HepG2 (cell line): ENCODE measurements around the gene NCS1. TPM values are rescaled to one million over a fixed set of nuclear protein-coding genes. Genes with fewer than 3 reads are reported as not detected.

ENCODE experiments used
- ATAC-seq: fragments of 200-7000 bp; cut with Tn5 transposase; 3 replicates; pipeline ENCODE4 v1.9.1; 2020; ENCODE audit warnings: mild to moderate bottlenecking, moderate library complexity
- BruUV-seq: library from RNA; stranded (reverse); fragments of 400-500 nt; replicated peaks from 2 replicates; lab custom pipeline; 2021; lab: Mats Ljungman, UMichigan
- CTCF ChIA-PET: fragments of 300-600 bp; formaldehyde crosslinking; extraction: SDS; loops from one replicate; lab custom pipeline; 2021; ENCODE audit warnings: low total read pairs, inconsistent platforms, low intra/inter-chr PET ratio; lab: Yijun Ruan, JAX
- POLR2A ChIA-PET: fragments of 350-600 bp; sonication (Branson Sonifier 250); formaldehyde crosslinking; loops from one replicate; lab custom pipeline; 2020; ENCODE audit warnings: antibody characterized with exemption, inconsistent platforms; lab: Yijun Ruan, JAX
- DNase-seq: peaks from one replicate; pipeline ENCODE4 v3.0.0-alpha.2; 2015; ENCODE audit warnings: low spot score
- FAIRE-seq: peaks from 3 replicates; lab custom pipeline; 2011; peaks lifted over from hg19 to GRCh38; lab: Jason Lieb, UNC
- H2AFZ ChIP-seq: one replicate; pipeline ENCODE4 v1.6.1; 2011; ENCODE audit warnings: low read length, inconsistent platforms
- H3K27ac ChIP-seq: fragments of 300-600 bp; 3 replicates; pipeline ENCODE4 v1.8.0; 2011; ENCODE audit warnings: mixed run types, mild to moderate bottlenecking, mixed read lengths, low read length, inconsistent platforms; ENCODE audit not compliant: insufficient read depth; ENCODE audit errors: extremely low read length
- H3K27me3 ChIP-seq, 2 experiments: fragments of 200-600 bp in 1 of 2; 2 replicates in 1 of 2; 3 replicates in 1 of 2; pipeline versions ENCODE4 v1.6.0 to v1.8.0; 2011; ENCODE audit warnings: low read length in 2 of 2, mild to moderate bottlenecking in 2 of 2, moderate library complexity in 2 of 2, inconsistent platforms in 1 of 2; ENCODE audit not compliant: insufficient read depth in 2 of 2, control insufficient read depth in 1 of 2
- H3K36me3 ChIP-seq, 2 experiments: fragments of 200-600 bp in 1 of 2; replicated peaks in 1 of 2; 2 replicates in 1 of 2; 3 replicates in 1 of 2; pipeline versions ENCODE4 v1.5.1 to v1.8.0; 2011; ENCODE audit warnings: low read length in 2 of 2, inconsistent platforms in 1 of 2; ENCODE audit not compliant: insufficient read depth in 2 of 2, control insufficient read depth in 1 of 2
- H3K4me1 ChIP-seq: 2 replicates; pipeline ENCODE4 v1.5.1; 2012; ENCODE audit warnings: low read length, inconsistent platforms; ENCODE audit not compliant: insufficient read depth
- H3K4me2 ChIP-seq: 2 replicates; pipeline ENCODE4 v1.6.0; 2011; ENCODE audit warnings: low read depth, low read length, inconsistent platforms
- H3K4me3 ChIP-seq, 3 experiments: fragments of 200-600 bp in 1 of 3; sonication (generic), shearing (Covaris generic) in 1 of 3; replicated peaks in 1 of 3; 2 replicates each; pipeline ENCODE4 v1.5.1; 2011 to 2016; ENCODE audit warnings: low read length in 3 of 3, inconsistent platforms in 2 of 3, low read depth in 2 of 3, mild to moderate bottlenecking in 2 of 3, control low read depth in 1 of 3, mixed read lengths in 1 of 3; ENCODE audit not compliant: insufficient read depth in 1 of 3
- H3K79me2 ChIP-seq: one replicate; pipeline ENCODE4 v1.6.1; 2011; ENCODE audit warnings: low read length, inconsistent platforms; ENCODE audit not compliant: insufficient read depth
- H3K9ac ChIP-seq: 2 replicates; pipeline ENCODE4 v1.6.0; 2011; ENCODE audit warnings: mild to moderate bottlenecking, low read depth, low read length, inconsistent platforms; ENCODE audit not compliant: insufficient read depth
- H3K9me3 ChIP-seq: 2 replicates; pipeline ENCODE4 v1.5.1; 2012; ENCODE audit warnings: mild to moderate bottlenecking, low read length
- H4K20me1 ChIP-seq: 2 replicates; pipeline ENCODE4 v1.6.0; 2011; ENCODE audit warnings: inconsistent platforms, mild to moderate bottlenecking, low read length, moderate library complexity; ENCODE audit not compliant: insufficient read depth
- ELF4 ChIP-seq: sonication (generic); formaldehyde crosslinking; IDR thresholded peaks from 2 replicates; pipeline ENCODE4 v1.5.0; 2020; ENCODE audit warnings: missing genetic modification reagents, mild to moderate bottlenecking, moderate library complexity, borderline replicate concordance
- FOXP4 ChIP-seq: sonication (generic); formaldehyde crosslinking; IDR thresholded peaks from 2 replicates; pipeline ENCODE4 v1.4.0; 2020; ENCODE audit warnings: missing genetic modification reagents
- SIX1 ChIP-seq: sonication (generic); formaldehyde crosslinking; IDR thresholded peaks from 2 replicates; pipeline ENCODE4 v1.4.0; 2020; ENCODE audit warnings: missing genetic modification reagents, borderline replicate concordance
- SOX6 ChIP-seq, 2 experiments: fragments of 450-650 bp in 1 of 2; sonication (generic) in 1 of 2; formaldehyde crosslinking in 1 of 2; IDR thresholded peaks; 2 replicates each; pipeline versions ENCODE4 v1.4.0 to v1.6.1; 2017 to 2020; ENCODE audit warnings: antibody characterized with exemption in 1 of 2, mild to moderate bottlenecking in 1 of 2, missing genetic modification reagents in 1 of 2
- TBX2 ChIP-seq: sonication (generic); formaldehyde crosslinking; IDR thresholded peaks from 2 replicates; pipeline ENCODE4 v1.5.0; 2020; ENCODE audit warnings: missing genetic modification reagents, mild to moderate bottlenecking, borderline replicate concordance
- ZMYM4 ChIP-seq: sonication (generic); formaldehyde crosslinking; IDR thresholded peaks from 2 replicates; pipeline ENCODE4 v1.8.1; 2023; ENCODE audit warnings: mild to moderate bottlenecking, missing genetic modification reagents
- ZNF230 ChIP-seq: sonication (generic); formaldehyde crosslinking; IDR thresholded peaks from 2 replicates; pipeline ENCODE4 v1.4.0; 2020; ENCODE audit warnings: mild to moderate bottlenecking, missing genetic modification reagents
- ZNF251 ChIP-seq: sonication (generic); formaldehyde crosslinking; IDR thresholded peaks from 2 replicates; pipeline ENCODE4 v1.9.0; 2021; ENCODE audit warnings: mild to moderate bottlenecking, missing genetic modification reagents
- ZNF574 ChIP-seq: sonication (generic); formaldehyde crosslinking; IDR thresholded peaks from 2 replicates; pipeline ENCODE4 v1.4.0; 2020; ENCODE audit warnings: missing genetic modification reagents
- ZNF629 ChIP-seq: sonication (generic); formaldehyde crosslinking; conservative IDR thresholded peaks from 2 replicates; pipeline ENCODE4 v1.5.0; 2020; ENCODE audit warnings: missing genetic modification reagents
- WGBS: methylation state at CpG from one replicate; pipeline ENCODE4 v1.1.6; 2017; ENCODE audit warnings: low lambda C conversion rate; 5-methylcytosine and 5-hydroxymethylcytosine counted together
- in situ Hi-C: cut with HindIII; loops from 2 replicates; pipeline ENCODE4 v1.10.0; 2017; ENCODE audit warnings: low pct_unique_long_range_greater_than_20kb; ENCODE audit not compliant: extremely low pct_ligation_motif_present
- intact Hi-C: fragments of 100-400 bp; cut with micrococcal nuclease; formaldehyde crosslinking; loops from one replicate; pipeline ENCODE4 v1.10.0; 2022; ENCODE audit not compliant: unreplicated experiment
- polyA plus RNA-seq, 8 experiments: library from polyadenylated mRNA; depleted of rRNA in 3 of 8; stranded (reverse) in 7 of 8; unstranded in 1 of 8; fragments of >200 nt; fragmentation: Illumina TruSeq in 4 of 8; extraction: Trizol in 4 of 8; gene quantifications; 2 replicates each; pipeline versions ENCODE4 v1.2.1 to v1.2.3, GENCODE V29; 2011 to 2016; ENCODE audit warnings: low read depth in 4 of 8, missing spikeins in 1 of 8, mixed read lengths in 1 of 8; ENCODE audit not compliant: insufficient read depth in 1 of 8
- total RNA-seq, 5 experiments: library from RNA; depleted of rRNA; stranded (reverse); fragments of >200 nt; fragmentation: Illumina TruSeq; extraction: Trizol; gene quantifications; 2 replicates each; pipeline ENCODE4 v1.2.3, GENCODE V29; 2016; ENCODE audit warnings: low read depth in 1 of 5
- TF ChIP-seq, protein P1 (sequence below): sonication (generic); formaldehyde crosslinking; IDR thresholded peaks from 2 replicates; pipeline ENCODE4 v1.4.0; 2020; ENCODE audit warnings: mild to moderate bottlenecking, missing genetic modification reagents
- TF ChIP-seq, protein P2 (sequence below): sonication (generic); formaldehyde crosslinking; IDR thresholded peaks from 2 replicates; pipeline ENCODE4 v1.8.0; 2022; ENCODE audit warnings: low read depth, missing genetic modification reagents
- TF ChIP-seq, protein P3 (sequence below): sonication (generic); formaldehyde crosslinking; IDR thresholded peaks from 2 replicates; pipeline ENCODE4 v1.4.0; 2020; ENCODE audit warnings: missing genetic modification reagents

NCS1 gene
- total and polyA plus RNA-seq, 2 of the 13 experiments (the other 11 are each of a cell fraction or from before 2014, with no cell fraction given) = 4.7 to 6.1 TPM

GRCh38 chr9:130174025-130174424, 1.8 kb downstream of the NCS1 start (continued):
- TF ChIP-seq, protein P1, sequence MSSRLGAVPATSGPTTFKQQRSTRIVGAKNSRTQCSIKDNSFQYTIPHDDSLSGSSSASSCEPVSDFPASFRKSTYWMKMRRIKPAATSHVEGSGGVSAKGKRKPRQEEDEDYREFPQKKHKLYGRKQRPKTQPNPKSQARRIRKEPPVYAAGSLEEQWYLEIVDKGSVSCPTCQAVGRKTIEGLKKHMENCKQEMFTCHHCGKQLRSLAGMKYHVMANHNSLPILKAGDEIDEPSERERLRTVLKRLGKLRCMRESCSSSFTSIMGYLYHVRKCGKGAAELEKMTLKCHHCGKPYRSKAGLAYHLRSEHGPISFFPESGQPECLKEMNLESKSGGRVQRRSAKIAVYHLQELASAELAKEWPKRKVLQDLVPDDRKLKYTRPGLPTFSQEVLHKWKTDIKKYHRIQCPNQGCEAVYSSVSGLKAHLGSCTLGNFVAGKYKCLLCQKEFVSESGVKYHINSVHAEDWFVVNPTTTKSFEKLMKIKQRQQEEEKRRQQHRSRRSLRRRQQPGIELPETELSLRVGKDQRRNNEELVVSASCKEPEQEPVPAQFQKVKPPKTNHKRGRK = no peak
- TF ChIP-seq, protein P2, sequence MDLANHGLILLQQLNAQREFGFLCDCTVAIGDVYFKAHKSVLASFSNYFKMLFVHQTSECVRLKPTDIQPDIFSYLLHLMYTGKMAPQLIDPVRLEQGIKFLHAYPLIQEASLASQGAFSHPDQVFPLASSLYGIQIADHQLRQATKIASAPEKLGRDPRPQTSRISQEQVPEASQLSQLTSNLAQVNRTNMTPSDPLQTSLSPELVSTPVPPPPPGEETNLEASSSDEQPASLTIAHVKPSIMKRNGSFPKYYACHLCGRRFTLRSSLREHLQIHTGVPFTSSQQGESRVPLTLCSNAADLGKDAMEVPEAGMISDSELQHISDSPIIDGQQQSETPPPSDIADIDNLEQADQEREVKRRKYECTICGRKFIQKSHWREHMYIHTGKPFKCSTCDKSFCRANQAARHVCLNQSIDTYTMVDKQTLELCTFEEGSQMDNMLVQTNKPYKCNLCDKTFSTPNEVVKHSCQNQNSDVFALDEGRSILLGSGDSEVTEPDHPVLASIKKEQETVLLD (CRISPR knock-in tag) = no peak
- TF ChIP-seq ZNF251 (CRISPR knock-in tag) (no peak), ELF4 (no peak)

GRCh38 chr9:130174920-130175321, 2.7 kb downstream of the NCS1 start:
- Histone ChIP-seq H3K36me3 (no peaks in the 10 kb centered on the region), H3K27ac (no peak overlapping the region), H3K4me1 (peaks cover 16% of the 10 kb centered on the region; the same call in 1 of the 2 replicates), H4K20me1 (no peaks in the 10 kb centered on the region), H3K9me3 (no peaks in the 10 kb centered on the region), H2AFZ (no peak overlapping the region), H3K4me2 (no peak overlapping the region), H3K79me2 (no peaks in the 10 kb centered on the region), H3K27me3 (peaks cover 5 to 16% of the 10 kb centered on the region in 2 experiments; a peak in 4 of 5 replicates), H3K4me3 (no peak overlapping the region), H3K9ac (no peak overlapping the region)
- FAIRE-seq (no peak), DNase-seq (no peak), ATAC-seq (no peak)
- ChIA-PET POLR2A (no interaction called here), CTCF (no interaction called here)
- intact Hi-C loops = no loop called here
- WGBS = 85% methylated on average over 7 of the region's 8 CpGs
- in situ Hi-C loops = no loop called here
- BruUV-seq = no TSS peak
- TF ChIP-seq, protein P3, sequence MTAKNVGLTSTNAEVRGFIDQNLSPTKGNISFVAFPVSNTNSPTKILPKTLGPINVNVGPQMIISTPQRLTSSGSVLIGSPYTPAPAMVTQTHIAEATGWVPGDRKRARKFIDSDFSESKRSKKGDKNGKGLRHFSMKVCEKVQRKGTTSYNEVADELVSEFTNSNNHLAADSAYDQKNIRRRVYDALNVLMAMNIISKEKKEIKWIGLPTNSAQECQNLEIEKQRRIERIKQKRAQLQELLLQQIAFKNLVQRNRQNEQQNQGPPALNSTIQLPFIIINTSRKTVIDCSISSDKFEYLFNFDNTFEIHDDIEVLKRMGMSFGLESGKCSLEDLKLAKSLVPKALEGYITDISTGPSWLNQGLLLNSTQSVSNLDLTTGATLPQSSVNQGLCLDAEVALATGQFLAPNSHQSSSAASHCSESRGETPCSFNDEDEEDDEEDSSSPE (CRISPR knock-in tag) = no peak
- TF ChIP-seq TBX2 (no peak), SOX6 (IDR thresholded peaks at IDR 0.05) (no peak), SOX6 (CRISPR knock-in tag; IDR thresholded peaks at IDR 0.05) (no peak), ZNF574 (CRISPR knock-in tag) (no peak), ZNF230 (CRISPR knock-in tag) (no peak), SIX1 (no peak), ZMYM4 (no peak), FOXP4 (CRISPR knock-in tag) (no peak), ZNF629 (CRISPR knock-in tag) (no peak)
